ENCODE measurements around the gene FICD.

The FICD gene

DNA sequence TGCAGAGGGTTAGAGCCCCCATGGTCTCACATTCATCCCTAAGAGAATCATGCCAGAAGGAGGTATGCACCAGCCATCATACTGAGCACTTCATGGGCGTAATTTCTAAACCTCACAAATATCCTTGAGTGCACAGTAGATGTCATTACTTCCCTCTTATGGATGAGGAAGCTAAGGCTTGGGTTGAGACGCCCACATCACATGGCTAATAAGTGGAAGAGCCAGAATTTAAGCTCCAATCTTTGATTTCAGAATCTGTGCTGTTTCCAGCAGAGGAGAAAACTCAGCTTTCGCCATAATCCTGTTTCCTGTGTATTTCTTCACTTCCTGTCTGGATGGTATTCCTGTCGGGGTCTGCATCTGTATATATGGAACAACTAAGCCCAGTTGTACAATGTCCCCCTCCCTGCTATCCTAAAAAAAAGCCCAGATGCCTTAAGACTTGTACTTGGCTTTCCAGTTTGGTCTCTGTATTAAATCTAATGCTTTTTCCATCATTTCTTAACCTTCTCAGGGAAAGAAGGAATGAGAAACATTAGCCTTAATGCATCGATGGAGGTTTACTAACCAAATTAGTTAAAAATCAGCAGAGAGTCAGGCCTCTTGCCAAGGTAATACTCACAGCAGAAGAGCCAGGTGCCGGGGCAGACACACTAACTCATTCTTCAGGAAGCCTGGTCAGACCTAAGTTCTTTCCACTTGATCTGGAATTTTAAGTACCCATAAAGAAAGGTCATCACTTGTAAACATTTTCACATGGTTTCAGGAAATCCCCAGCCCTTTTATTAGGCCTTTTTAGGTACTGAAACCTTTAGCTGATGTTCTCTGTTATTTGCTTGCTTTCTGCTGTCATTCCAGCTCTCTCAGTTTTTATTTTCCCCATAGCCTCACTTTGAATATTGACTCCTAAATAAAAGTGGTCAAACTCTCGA lies 52.6 kb downstream of the FICD start:
- DNase-seq = no peak

DNA sequence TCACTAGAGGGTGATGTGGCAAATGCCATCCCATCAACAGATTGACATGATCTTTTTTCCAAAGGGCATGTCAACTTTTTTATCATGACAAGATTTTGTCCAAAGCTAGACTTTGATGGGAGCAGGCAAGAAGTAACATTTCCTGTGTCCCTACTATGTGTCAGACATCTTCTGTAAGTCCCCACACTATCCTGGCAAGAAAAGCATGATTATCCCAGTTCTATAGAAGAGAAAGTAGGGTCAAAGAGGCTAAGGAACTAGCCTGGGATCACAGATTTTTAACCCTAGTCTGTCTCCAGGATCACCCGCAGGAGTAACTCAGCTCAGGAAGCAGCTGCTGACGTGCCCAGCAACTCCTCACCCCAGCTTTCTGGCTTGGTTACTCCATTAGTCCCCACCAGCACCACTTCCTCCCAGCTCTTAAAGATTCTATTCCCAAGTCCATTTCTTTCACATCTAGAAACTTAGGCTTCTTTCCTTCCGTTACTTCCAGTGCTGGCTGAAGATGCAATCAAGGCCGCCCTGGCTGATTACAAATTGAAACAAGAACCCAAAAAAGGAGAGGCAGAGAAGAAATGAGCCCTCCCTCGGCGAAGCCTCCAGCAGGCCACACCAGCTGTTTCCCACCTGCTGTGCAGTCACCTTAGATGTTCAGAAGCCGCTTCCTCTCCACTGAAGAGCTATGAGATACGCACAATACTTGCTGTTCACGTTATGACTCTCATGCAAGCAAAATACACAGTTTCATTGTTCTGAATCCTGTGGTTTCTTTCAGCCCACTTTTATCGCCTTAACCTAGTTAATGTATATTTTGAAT lies 53.5 kb downstream of the FICD start:
- DNase-seq = no peak

Data from NCI-H69 (cell line).